Dermis microvascular lymphatic vessel endothelial cell (primary cell): Measurements from ENCODE around the gene SH2D3C. TPM values are rescaled to one million over a fixed set of nuclear protein-coding genes. Genes with fewer than 3 reads are reported as not detected.
"Not testable (repeated sequence)": the region's sequence is repeated elsewhere in the genome, so short reads cannot be mapped to it uniquely, and the experiment has no call there.

Source experiments
- DNase-seq, 2 donors: peaks; one replicate each; pipeline versions ENCODE4 v3.0.0 to v3.0.0-alpha.2; 2010; ENCODE audit warnings: low read depth in 2 of 2
- total RNA-seq: library from RNA; depleted of rRNA; stranded (reverse); fragments of >200 nt; gene quantifications from 2 replicates; pipeline ENCODE4 v1.2.1, GENCODE V29; 2014

SH2D3C gene
- total RNA-seq, 1 donor from 2014 or later: 61.5 TPM

GRCh38 chr9:127767909-127768331, 10.5 kb downstream of the SH2D3C start:
- peak; percentile 70 to 92 for DNase-seq

- peak in 1 of 2 donors; percentile 42 for DNase-seq
These were observed 11.1 kb downstream of the SH2D3C start for GRCh38 chr9:127767410-127767809.

GRCh38 chr9:127765418-127765817, 13.0 kb downstream of the SH2D3C start:
- DNase-seq: no peak

DNA sequence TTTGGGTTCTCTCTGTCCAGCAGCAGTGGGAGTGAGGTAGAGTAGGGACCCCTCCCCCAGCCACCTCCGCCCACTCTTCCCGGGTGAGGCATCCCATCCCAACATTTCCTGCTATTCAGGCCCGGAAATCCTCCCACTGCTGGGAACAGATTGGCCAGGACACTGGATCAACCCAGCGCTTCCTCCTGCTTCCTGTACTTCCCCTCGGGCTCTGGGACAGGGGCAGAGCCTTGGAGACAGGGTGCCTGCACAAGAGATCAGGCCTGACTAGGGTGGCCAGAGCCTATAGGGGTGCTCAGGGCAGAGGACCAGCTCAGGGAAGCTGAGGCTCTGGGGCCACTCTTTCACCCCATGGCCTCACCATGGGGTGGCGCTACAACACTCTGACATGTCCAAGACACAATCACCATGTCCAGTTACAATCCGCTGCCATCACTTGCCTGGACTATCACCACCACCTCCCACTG, 14.5 kb downstream of the SH2D3C start:
- peak; percentile 77 to 89 for DNase-seq

DNA sequence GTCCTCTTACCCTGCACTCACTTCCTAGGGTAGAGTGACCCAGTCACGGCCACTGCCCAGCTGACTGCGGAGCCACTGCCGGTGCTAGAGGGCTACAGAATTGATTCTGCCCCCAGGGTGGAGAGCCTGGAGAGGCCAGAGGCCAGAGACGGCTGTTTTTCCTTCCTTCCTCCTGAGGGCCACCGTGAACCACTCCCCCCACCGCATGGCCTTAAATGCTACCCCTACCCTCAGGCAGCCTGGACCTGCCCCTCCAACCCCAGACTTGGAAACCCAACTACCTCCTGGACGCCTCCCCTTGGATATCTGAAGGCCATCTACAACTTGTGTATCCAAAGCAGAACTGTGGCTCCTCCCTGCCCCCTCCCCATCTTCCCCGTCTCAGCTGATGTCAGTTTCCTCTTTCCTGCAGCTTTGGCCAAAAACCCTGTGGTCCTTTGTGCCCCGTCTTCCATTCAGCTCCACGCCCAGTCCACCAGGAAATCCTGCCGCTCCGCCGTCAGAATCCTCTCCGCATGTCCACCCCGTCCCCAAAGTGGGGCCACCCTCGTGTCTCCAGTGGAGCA, 16.3 kb downstream of the SH2D3C start:
- peak in 1 of 2 donors; percentile 71 for DNase-seq

GRCh38 chr9:127761491-127761956, 16.9 kb downstream of the SH2D3C start:
- DNase-seq: no peak

GRCh38 chr9:127761061-127761460, 17.4 kb downstream of the SH2D3C start:
- no peak for DNase-seq

DNA sequence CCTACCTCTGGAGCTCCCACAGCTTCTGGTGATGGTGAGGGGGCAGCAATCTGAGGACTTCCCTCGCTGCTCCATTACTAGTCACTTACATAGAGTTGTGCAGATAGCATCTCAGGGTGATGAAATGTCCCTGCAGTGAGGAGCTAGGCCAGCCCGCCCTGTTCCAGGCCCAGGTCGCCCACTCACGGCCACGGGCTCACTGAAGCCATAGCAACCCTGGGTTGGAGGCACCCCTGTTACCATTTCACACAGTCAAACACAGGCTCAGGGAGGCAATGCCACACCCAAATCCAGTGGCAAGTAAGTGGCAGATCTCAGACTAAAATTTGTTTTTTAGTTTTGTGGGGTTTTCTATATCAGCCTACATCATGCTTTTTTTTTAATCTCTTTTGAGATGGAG, 19.6 kb downstream of the SH2D3C start:
- no peak for DNase-seq

DNA sequence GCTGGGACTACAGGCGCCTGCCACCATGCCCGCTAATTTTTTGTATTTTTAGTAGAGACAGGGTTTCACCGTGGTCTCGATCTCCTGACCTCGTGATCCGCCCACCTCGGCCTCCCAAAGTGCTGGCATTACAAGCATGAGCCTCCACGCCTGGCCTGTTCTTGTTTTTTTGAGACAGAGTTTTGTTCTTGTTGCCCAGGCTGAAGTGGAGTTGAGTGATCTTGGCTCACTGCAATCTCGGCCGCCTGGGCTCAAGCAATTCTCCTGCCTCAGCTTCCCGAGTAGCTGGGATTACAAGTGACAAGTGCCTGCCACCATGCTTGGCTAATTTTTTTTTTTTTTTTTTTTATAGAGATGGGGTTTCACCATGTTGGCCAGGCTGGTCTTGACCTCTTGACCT, 21.7 kb downstream of the SH2D3C start:
- DNase-seq: not testable (repeated sequence)

GRCh38 chr9:127756233-127756632, 22.2 kb downstream of the SH2D3C start:
- DNase-seq: no peak

DNA sequence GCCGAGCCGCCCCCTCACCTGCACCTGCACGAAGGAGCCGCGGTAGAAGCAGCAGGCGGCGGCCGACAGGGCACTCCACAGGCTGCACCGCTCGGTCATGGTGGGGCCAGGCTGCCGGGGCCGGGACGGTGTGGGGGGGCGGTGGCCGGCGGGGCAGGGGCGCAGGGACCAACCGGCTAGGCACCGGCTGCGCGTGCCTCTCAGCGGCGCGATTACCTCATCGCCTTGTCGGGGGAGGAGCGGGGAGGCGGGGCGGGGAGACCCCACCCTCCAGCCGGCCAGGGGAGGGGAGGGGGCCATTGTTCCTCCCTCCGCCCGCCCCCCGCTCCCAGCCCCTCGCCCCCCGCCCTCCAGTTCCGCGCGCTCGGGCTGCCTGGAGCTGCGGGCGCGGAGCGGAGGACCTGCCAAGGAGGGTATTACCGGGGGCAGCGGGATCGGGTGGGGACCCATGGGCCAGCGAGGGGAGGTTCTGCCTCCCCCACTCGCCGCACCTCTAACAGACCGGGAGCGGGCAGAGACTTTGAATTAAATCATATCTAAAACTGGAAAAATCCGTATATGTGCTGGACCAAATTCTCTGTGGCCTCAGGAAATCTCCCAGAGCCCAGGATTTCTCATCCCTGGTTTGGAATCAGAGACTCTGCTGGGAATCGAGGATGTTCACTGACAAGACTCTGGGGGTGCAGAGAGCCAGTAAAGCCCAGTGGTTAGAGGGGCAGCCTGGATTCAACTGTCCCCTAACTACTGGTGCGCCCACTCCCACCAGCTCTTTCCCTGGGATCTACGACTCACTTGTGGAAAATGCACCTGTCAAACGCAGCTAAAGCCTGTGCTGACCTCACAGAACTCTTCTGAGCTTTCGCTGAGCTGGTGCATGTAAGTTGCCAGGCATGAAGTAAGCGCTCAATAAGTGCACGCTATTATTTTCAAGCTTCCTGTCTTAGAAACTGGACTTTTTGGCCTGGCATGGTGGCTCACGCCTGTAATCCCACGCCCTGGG, 23.1 kb downstream of the SH2D3C start:
- peak in 1 of 2 donors; percentile 39 for DNase-seq

- no peak for DNase-seq
These were observed 24.1 kb downstream of the SH2D3C start for GRCh38 chr9:127754099-127755060.

DNA sequence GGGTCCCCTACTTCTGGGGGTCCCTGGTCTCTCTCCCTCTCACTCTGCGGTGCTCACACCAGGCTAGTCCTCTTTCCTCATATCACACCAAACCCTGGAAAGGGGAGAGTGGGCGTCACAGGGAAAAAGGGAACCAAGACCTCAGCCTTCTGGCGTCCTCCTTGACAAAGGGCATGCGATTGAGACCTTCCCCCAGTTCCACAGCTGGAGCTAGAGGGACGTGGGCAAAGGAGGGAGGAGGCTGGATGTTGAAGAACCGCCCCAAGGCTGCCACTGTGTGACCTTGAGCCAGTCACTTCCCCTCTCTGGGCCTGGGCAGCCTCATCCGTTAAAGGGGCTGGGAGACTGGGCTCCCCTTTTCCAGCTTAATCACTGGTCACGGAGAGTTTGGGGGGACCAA, 24.8 kb downstream of the SH2D3C start:
- no peak for DNase-seq

DNA sequence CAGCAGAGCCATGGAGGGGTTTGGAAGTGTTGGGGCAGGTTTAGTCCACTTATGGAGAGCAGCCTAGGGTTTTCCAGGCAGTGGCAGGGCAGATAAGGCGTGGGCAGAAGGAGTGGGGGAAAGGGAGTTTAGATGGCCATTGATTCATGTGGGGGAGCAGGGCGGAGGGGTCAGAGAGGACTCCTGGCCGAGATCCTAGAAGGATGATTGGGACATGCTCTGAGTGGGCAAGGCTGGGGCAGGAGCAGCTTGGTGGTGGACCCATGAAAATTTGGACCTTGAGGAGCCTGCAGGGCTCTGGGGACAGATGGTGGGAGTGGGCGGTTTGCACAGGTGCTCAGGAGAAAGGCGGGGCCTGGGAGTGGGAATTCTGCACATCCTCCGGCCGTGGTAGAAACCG, 25.3 kb downstream of the SH2D3C start:
- no peak for DNase-seq

- peak in 1 of 2 donors; percentile 32 for DNase-seq
These were observed 27.0 kb downstream of the SH2D3C start for GRCh38 chr9:127751269-127752054.

- DNase-seq: no peak
These were observed 29.2 kb downstream of the SH2D3C start for GRCh38 chr9:127749090-127749787.

DNA sequence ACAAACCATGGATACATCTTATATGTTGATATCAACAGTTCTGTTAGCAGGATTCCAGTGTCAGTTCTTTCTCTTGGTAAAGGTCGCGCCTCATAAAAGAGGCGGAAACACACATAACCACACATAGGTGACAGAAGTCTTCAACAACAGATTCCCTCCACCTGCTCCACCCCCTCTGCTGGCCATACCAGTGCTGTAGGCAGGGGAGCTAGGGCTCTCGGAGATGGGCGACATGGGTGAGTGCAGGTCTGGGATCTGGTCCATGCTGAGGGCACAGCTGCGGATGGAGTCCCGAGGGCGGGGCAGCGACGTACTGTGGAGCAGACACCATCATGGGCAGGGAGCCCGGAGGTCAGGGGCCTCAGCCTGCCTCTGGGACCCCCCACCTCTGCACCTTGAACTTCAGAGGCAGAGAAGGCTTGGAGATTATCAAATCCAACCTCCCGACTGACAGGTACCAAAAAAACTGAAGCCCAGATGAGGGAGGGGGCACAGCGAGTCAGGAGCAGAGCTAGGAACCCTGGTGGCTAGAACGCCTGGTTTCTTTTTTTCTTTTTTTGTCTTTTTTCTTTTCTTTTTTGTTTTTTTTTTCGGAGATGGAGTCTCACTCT, 31.4 kb downstream of the SH2D3C start:
- no peak for DNase-seq

DNA sequence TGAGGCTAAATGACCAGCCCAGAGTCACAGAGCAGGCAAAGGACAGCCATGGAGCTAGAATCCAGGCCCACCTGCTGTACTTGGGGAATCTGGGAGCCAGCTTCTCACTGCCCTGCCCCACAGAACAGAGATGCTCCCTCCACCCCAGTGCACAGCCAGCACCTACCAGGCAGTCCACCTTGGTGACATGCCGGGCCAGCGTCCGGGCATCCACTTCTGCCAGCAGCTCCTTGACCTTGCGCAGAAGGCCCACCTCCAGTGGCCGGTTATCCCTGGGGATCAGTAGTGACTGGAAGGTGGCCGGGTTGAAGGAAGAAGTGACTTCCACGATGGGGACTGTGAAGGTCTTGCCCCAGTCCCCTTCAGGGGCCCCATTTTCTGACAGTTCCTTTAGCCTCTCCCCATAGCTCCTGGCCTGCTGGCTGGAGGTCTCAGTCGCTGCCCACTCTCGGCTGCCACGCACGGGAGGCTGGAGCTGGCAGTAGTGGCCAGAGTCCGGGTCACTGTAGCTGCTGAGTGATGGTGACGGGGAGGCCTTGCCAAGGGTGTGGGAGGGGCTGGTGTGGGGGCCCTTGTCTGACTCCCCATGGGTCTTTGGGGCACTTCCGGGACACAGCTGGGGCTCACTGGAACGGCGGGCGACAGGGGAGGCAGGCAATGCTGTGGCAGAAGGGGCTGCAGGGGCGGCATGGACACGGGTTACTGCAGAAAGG, 33.9 kb downstream of the SH2D3C start:
- DNase-seq: no peak
